Neuronal stem cell (in vitro differentiated cells): ENCODE measurements around the gene IFI44L.

Experiments used
- DNase-seq: peaks from one replicate; pipeline ENCODE4 v3.0.0-alpha.2; 2013; ENCODE audit warnings: low spot score
- H2AFZ ChIP-seq: one replicate; pipeline ENCODE4 v1.6.1; 2013; ENCODE audit warnings: mild to moderate bottlenecking, low read length, inconsistent platforms
- H2AK5ac ChIP-seq: 2 replicates; pipeline ENCODE4 v1.6.1; 2013; ENCODE audit warnings: low read depth, mild to moderate bottlenecking, inconsistent platforms, low read length, moderate library complexity, mixed read lengths
- H2BK120ac ChIP-seq: 2 replicates; pipeline ENCODE4 v1.6.1; 2013; ENCODE audit warnings: low read depth, mild to moderate bottlenecking, inconsistent platforms, low read length, moderate library complexity, mixed read lengths
- H2BK12ac ChIP-seq: one replicate; pipeline ENCODE4 v1.6.1; 2013; ENCODE audit warnings: low read length, inconsistent platforms
- H2BK15ac ChIP-seq: 2 replicates; pipeline ENCODE4 v1.6.1; 2013; ENCODE audit warnings: mild to moderate bottlenecking, low read length, inconsistent platforms, mixed read lengths
- H2BK5ac ChIP-seq: one replicate; pipeline ENCODE4 v1.6.1; 2013; ENCODE audit warnings: inconsistent platforms, mild to moderate bottlenecking, low read length, moderate library complexity
- H3K14ac ChIP-seq: one replicate; pipeline ENCODE4 v1.6.1; 2013; ENCODE audit warnings: low read length, inconsistent platforms
- H3K18ac ChIP-seq: 2 replicates; pipeline ENCODE4 v1.6.1; 2013; ENCODE audit warnings: low read length, inconsistent platforms
- H3K23ac ChIP-seq: 2 replicates; pipeline ENCODE4 v1.6.1; 2013; ENCODE audit warnings: low read depth, mild to moderate bottlenecking, mixed read lengths, low read length, inconsistent platforms; ENCODE audit not compliant: poor library complexity
- H3K27ac ChIP-seq: replicated peaks from 3 replicates; pipeline ENCODE4 v1.5.1; 2013; ENCODE audit warnings: low read length, inconsistent platforms
- H3K27me3 ChIP-seq, 3 experiments: 2 replicates each; pipeline ENCODE4 v1.6.1; 2013; ENCODE audit warnings: low read length in 3 of 3, mild to moderate bottlenecking in 2 of 3, inconsistent platforms in 1 of 3, low read depth in 1 of 3, mixed read lengths in 1 of 3, moderate library complexity in 1 of 3; ENCODE audit not compliant: control insufficient read depth in 3 of 3, insufficient read depth in 3 of 3
- H3K36me3 ChIP-seq, 2 donors: replicated peaks in 1 of 2; 2 replicates each; pipeline ENCODE4 v1.6.1; 2013; ENCODE audit warnings: low read length in 2 of 2; ENCODE audit not compliant: control insufficient read depth in 2 of 2, insufficient read depth in 2 of 2
- H3K4ac ChIP-seq: 2 replicates; pipeline ENCODE4 v1.6.1; 2013; ENCODE audit warnings: inconsistent platforms, mild to moderate bottlenecking, low read length, moderate library complexity
- H3K4me1 ChIP-seq, 2 donors: 1 replicate in 1 of 2; 2 replicates in 1 of 2; pipeline ENCODE4 v1.6.1; 2013; ENCODE audit warnings: low read length in 2 of 2, low read depth in 1 of 2; ENCODE audit not compliant: control insufficient read depth in 2 of 2, insufficient read depth in 1 of 2
- H3K4me2 ChIP-seq: one replicate; pipeline ENCODE4 v1.6.1; 2013; ENCODE audit warnings: mild to moderate bottlenecking, low read length, inconsistent platforms; ENCODE audit not compliant: insufficient read depth, poor library complexity, severe bottlenecking
- H3K4me3 ChIP-seq, 2 donors: 2 replicates each; pipeline ENCODE4 v1.5.1; 2013; ENCODE audit warnings: low read length in 2 of 2, mild to moderate bottlenecking in 2 of 2, inconsistent platforms in 1 of 2, moderate library complexity in 1 of 2
- H3K79me1 ChIP-seq: one replicate; pipeline ENCODE4 v1.6.1; 2013; ENCODE audit warnings: low read depth, mild to moderate bottlenecking, inconsistent platforms, low read length, moderate library complexity
- H3K9ac ChIP-seq: one replicate; pipeline ENCODE4 v1.6.1; 2013; ENCODE audit warnings: mild to moderate bottlenecking, low read depth, low read length, inconsistent platforms; ENCODE audit not compliant: poor library complexity
- H3K9me3 ChIP-seq, 2 donors: replicated peaks in 1 of 2; 2 replicates each; pipeline versions ENCODE3 to v1.6.1; 2013; ENCODE audit warnings: low read length in 2 of 2, mild to moderate bottlenecking in 2 of 2, inconsistent platforms in 1 of 2, low read depth in 1 of 2, mixed read lengths in 1 of 2, moderate library complexity in 1 of 2; ENCODE audit not compliant: control insufficient read depth in 2 of 2, insufficient read depth in 1 of 2
- H4K8ac ChIP-seq: one replicate; pipeline ENCODE4 v1.6.1; 2013; ENCODE audit warnings: low read depth, mild to moderate bottlenecking, inconsistent platforms, low read length, moderate library complexity
- H4K91ac ChIP-seq: one replicate; pipeline ENCODE4 v1.6.1; 2013; ENCODE audit warnings: low read length, low read depth, mild to moderate bottlenecking, inconsistent platforms; ENCODE audit not compliant: poor library complexity
- whole genome bisulfite sequencing, 2 donors: extraction: QIAGEN DNeasy Blood & Tissue Kit; methylation state at CpG; one replicate each; pipeline ENCODE4 v1.1.7; 2013; ENCODE audit warnings: missing lambda C conversion rate in 2 of 2, mixed read lengths in 1 of 2; ENCODE audit not compliant: insufficient read length in 2 of 2, insufficient replicate concordance in 1 of 2; ENCODE audit errors: extremely low coverage in 2 of 2; 5-methylcytosine and 5-hydroxymethylcytosine counted together

Gene IFI44L

DNA sequence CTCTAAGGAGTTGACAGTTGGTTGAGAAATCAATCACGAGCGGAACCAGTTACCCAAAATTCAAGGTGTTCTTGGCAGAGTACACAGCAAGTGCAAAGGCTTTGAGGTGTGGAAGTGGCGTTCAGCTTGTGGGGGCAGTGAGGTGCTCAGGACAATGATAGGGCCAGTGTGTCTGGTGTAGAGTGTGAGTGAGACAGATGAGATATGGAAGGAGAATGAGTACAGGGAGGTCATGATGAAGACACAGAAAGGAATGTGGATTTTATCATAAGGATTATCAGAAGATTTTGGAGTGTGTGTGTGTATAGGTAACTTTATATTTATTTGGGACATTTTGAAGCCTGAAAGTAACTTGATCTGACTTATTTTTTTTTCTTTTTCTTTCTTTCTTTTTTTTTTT lies 70.3 kb downstream of the IFI44L start:
- Histone ChIP-seq H3K27ac (no peak overlapping the region), H3K27me3 (no peaks in the 10 kb centered on the region), H3K4ac (no peak overlapping the region), H2BK5ac (no peak overlapping the region), H2AFZ (no peak overlapping the region), H3K4me3 (no peak overlapping the region), H2BK120ac (no peak overlapping the region), H3K9me3 (no peaks in the 10 kb centered on the region), H3K79me1 (no peaks in the 10 kb centered on the region), H3K4me1 (no peaks in the 10 kb centered on the region), H3K36me3 (no peaks in the 10 kb centered on the region), H3K18ac (no peak overlapping the region), H3K4me2 (no peak overlapping the region), H3K23ac (no peak overlapping the region), H2AK5ac (no peak overlapping the region), H4K8ac (no peak overlapping the region), H2BK12ac (no peak overlapping the region), H2BK15ac (no peak overlapping the region), H3K14ac (no peak overlapping the region), H3K9ac (no peak overlapping the region), H4K91ac (no peak overlapping the region)
- no peak for DNase-seq
- no CpG with 5 or more reads among the region's 3 CpGs for whole genome bisulfite sequencing, 2 donors

- H4K91ac ChIP-seq: no peak overlapping the region
- H3K9ac ChIP-seq: no peak overlapping the region
- no peak overlapping the region for H3K4me2 ChIP-seq
- H2AK5ac ChIP-seq: no peak overlapping the region
- no peak overlapping the region for H3K18ac ChIP-seq
- no peak overlapping the region for H2BK120ac ChIP-seq
- H2BK15ac ChIP-seq: no peak overlapping the region
- WGBS, 2 donors: no CpG with 5 or more reads among the region's 4 CpGs
- H3K4me1 ChIP-seq: no peaks in the 10 kb centered on the region
- no peaks in the 10 kb centered on the region for H3K79me1 ChIP-seq
- H4K8ac ChIP-seq: no peak overlapping the region
- H3K36me3 ChIP-seq: no peaks in the 10 kb centered on the region
- no peaks in the 10 kb centered on the region for H3K27me3 ChIP-seq
- no peak overlapping the region for H3K4ac ChIP-seq
- no peaks in the 10 kb centered on the region for H3K9me3 ChIP-seq
- H3K27ac ChIP-seq: no peak overlapping the region
- H2BK12ac ChIP-seq: no peak overlapping the region
- no peak overlapping the region for H2BK5ac ChIP-seq
- no peak overlapping the region for H3K23ac ChIP-seq
- no peak overlapping the region for H3K4me3 ChIP-seq
- no peak for DNase-seq
- H2AFZ ChIP-seq: no peak overlapping the region
- no peak overlapping the region for H3K14ac ChIP-seq
Observed at GRCh38 chr1:78691995-78692747, 71.9 kb downstream of the IFI44L start.
